Measurements from ENCODE around the gene SNAP25.

The SNAP25 gene

DNA sequence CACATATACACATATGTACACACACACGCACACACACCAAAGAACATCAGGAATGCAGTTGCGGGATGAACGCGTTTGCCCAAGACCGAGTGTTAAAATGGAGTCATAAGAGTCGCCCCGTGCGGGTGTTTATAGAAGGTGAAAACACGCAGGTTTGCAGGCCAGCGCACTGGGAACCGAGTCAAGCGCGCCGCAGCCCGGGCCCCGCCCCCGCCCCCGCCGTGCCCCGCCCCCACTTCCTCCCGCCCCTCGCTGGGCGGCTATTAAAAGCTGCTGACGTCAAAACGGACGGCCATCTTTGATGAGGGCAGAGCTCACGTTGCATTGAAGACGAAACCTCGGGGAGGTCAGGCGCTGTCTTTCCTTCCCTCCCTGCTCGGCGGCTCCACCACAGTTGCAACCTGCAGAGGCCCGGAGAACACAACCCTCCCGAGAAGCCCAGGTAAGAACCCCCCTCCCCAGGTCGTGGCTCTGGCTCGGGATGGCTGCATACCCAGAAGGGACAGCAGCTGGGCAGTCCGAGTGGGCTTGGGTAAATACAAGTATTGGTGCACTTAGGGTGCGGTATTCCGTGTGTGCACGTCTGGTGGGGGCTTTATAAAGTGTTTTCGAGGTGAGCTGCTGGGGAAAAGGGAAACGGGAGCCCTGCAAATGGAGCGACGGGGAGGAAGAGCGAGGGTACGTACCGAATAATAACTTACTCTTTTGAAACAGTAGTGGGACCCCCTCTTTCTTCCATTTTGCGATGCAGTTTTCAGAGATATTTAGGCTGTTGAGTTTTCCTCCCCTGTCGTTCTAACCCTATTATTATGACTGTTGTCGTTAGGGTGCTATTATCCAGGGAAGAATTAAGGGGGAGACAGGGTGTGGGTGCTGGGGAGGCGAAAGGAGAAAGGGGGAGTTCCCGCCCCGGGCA, at the start of gene SNAP25:
SNAP25 (plus strand) TSS at position 295 of the 916 bp plus-strand sequence. CDS start 56,662 bp downstream, outside the sequence.
- DNase-seq (ENCODE audit: low read depth) = peak; percentile 6

DNA sequence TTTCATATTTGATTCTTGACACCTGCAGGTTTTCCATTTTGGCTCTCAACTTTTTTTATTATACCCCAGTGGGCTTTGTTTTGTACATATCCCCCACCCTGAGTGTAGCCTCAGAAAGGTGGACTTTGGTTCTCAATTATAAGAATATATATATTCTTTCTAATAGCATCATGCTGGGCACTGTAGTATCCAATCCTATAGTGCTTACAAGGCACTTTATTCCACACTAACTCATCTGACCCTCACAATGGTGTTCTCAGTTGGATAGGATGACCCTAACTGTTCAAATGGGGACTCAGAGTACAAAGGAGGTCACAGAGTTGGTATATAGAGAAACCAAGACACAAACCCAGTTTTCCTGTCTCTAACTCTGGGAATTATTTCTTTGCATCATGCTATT, 48.9 kb upstream of the SNAP25 start:
- DNase-seq (ENCODE audit: low read depth) = no peak

GRCh38 chr20:10170261-10170660, 48.4 kb upstream of the SNAP25 start:
- no peak for DNase-seq (ENCODE audit: low read depth)

GRCh38 chr20:10171864-10172751, 46.5 kb upstream of the SNAP25 start:
- peak; percentile 6 for DNase-seq (ENCODE audit: low read depth)

DNA sequence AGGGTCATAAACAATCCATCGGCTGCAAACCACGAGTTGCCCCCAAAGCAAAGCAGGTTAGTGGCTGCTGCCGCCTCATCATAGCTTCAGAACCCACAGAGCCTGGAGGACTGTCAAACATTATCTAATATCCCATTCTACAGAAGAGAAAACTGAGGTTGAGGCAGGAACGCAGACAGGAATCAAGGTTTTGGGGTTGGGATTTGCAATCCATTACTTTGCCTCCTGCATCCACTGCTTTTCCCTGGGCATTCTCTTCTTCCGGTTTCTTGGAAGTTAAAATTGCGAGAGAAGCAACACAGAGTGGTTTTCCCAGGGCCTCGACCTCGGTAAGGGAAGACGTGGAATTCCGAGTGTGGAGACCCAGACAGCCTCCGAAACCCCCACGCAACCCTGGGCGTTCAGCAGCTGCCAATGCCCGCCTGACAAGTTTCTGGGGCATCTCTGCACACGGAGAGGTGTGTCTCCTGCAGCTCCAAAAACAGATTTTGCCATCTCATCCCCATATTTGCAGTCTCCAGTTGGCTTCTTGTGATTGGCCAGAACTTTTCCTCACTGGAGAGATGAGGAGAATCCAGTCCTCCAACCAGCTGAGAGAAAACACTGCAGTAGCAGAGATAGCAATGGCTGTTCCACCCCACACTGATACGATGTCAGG, 45.5 kb upstream of the SNAP25 start:
- DNase-seq (ENCODE audit: low read depth) = no peak

DNA sequence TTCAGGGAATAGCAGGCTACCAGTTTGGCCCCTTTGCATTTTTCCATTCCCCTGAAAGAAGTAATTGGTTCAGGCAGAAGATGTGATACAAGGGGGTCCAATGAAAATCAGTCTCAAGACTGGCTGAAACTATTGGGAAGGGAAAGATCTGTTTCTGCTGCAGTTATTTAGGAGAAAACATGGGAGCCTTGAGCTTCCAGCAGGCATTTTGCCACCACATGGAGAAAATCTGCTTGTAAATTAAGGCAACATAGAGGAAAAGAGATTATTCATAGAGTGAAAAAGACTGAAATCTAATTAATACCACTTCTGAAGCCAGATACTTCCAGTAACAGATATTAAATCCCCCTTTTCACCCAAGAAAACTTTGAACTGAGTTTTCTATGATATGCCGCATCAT, 44.2 kb upstream of the SNAP25 start:
- no peak for DNase-seq (ENCODE audit: low read depth)

- DNase-seq (ENCODE audit: low read depth) = no peak
Observed at GRCh38 chr20:10177326-10177725, 41.3 kb upstream of the SNAP25 start.

DNA sequence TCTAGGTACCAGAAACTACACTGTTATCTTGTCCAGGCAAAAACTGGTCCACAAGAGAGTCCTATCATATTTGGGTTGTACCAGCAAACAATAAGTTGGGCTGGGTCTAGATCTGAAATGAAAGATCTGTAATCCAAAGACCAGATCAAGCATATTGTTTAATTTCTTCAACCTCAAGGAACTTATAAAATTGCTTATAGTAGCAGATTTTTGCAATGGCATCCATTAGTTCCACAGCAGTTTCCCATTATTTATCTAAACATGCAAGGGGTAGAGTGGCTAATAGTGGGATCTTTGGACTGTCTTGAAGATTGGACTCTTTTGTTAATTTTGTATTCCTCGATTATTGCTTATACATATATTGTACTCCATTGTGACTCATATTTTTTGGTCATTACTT, 40.5 kb upstream of the SNAP25 start:
- DNase-seq (ENCODE audit: low read depth) = no peak

DNA sequence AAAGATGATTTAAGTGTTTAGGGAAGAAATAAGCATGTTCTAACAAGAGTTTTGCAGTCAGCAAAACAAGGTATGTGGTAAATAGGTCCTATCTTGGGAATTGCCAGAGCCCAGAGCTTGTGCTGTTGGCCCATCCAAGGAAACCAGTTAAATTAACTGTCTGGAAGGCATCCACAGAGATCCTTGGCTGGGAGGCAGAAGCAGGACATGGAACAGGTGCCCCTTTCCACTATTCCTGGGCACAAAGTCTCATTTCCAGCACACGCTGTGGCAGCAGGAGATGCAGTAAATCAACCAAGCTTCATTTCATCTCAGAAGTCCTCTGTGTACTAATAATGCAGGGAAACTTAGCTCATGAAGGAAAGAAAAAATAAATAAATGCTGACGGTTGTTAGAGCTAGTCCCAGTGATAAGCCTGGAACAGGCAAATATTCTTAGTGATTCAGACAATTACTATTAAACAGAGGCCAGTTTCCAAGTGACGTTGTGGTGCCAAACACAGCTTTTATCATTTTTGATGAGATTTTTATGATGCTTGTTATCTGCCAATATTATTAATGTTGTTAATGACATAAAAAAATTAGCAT, 39.8 kb upstream of the SNAP25 start:
- no peak for DNase-seq (ENCODE audit: low read depth)

DNA sequence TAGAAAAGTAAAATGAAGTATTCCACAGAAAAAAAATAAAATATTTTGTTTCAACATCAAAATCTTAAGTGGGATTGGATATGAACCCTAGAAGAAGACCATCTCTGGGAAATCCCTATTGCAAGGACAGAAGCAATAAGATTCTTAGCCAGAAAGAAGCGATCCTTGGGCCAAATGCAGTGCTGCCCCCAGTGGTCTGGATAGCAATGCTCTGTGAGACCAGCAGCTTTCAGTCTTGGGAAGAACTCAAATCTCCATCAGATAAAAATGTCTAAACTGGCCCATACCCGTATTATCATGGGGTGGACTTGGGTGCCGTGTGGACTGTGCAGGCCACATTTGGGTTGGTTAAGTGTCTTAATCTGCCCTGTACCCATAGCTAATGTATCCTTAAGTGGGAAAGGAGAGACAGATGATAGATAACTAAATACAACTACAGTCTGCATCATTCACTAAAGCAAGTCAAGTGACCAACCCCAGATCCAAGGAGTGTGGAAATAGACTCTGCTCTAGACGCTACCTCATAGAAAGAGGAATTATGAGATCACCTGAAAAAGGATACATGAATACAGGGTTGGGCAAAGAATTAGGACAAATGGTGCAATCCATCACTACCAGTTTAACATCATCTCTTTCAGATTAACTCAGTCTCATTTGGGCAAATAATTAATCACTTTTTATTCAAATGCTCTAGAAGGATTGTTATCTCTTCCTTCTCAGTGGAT, 38.9 kb upstream of the SNAP25 start:
- DNase-seq (ENCODE audit: low read depth) = no peak

DNA sequence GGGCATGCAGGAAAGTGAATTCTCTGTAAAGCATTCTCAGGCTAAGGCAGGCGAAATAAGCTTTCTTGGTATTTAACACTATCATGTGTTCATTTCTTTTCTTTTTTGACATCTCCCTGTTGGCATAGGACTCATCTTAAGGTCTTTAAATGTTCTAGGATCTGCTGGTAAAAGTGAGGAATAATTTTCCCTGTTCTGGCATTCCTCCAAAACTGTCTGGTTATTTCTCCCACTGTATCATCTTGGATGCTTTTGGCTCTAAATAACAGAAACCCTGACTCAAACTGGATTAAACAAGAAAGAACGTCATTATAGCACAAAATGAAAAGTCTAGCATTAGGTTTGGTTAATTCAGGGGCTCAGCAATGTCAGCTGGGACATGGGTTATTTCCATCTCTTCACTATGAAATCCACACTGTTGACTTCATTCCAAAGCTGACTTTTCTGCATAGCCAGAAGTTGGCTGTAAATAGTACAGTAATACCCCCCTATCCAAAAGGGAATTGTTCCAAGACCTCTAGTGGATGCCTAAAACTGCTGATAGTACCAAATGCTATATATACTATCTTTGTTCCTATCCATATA, 37.9 kb upstream of the SNAP25 start:
- DNase-seq (ENCODE audit: low read depth) = no peak

DNA sequence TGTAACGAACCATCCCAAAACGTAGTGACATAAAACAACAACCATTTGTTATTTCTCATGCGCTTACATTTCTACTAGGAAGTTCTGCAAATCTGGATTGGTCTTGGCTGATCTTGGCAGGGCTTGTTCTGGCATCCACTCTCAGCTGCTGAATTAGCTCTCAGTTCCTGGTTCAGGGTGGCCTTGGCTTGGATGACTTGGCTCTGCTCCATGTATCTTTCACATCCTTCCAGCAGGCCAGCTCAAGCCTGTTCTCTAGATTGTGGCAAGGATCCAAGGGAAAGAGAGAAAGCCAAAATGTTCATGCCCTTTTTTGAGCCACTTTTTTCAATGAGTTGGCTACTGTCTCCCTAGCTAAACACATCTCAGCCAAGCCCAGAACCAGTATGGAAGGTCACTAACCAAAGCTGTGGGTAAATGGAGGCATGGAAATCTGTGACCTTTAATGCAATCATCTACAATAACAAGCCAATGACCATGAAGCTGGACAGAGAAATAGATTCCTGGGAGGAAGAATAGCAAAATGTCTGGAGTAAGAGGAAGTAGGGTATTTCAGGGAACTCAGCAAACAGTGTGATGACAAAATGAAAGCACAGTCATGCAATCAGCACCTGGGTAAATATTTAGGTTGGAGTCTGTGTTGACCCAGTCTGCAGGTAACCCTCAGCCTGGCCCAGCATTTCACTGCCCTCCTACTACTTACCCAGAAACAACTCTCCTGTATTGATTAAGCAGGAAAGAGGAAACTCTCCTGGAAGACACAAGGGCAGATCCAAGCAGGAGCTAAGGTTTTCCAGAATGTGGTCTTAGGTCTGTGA, 32.7 kb upstream of the SNAP25 start:
- DNase-seq (ENCODE audit: low read depth) = no peak

DNA sequence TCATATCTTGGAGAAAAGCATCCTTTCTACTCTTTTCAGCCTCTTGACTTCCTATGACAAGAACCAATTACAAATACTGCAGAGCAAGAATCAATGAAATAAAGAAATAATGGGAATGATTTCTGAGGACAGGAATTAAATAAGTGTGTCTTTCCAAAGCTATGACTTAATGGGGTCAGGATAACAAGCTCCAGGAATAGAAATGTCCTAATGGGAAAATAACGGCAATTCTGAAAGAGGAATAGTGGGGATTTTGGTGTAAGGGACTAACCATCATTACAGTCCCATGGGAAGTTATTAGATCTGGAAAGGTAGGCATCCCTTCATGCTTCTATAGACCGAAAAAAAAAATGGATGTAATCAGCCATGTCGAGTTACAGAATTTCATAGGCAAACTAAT, 28.2 kb upstream of the SNAP25 start:
- DNase-seq (ENCODE audit: low read depth) = no peak

- no peak for DNase-seq (ENCODE audit: low read depth)
Observed at GRCh38 chr20:10192171-10192570, 26.5 kb upstream of the SNAP25 start.

DNA sequence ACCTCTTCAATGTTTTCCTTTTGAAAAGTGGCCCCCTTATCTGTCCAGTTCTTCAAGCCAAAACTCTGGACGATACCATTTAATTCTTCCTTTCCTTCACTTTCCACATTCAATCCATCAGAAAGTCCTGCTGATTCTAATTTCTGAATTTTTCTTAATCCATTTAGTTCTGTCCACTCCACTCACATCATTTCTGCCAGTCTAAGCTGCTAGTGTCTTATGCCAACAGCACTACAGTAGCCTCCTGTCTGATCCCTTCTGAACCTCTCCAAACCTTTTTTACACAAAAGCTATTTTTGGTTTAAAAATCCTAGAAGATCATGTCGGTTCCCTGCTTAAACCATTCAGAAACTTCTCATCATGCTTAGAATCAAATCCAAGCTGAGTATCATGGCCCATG, 24.5 kb upstream of the SNAP25 start:
- no peak for DNase-seq (ENCODE audit: low read depth)

GRCh38 chr20:10200330-10200729, 18.3 kb upstream of the SNAP25 start:
- DNase-seq (ENCODE audit: low read depth) = no peak

DNA sequence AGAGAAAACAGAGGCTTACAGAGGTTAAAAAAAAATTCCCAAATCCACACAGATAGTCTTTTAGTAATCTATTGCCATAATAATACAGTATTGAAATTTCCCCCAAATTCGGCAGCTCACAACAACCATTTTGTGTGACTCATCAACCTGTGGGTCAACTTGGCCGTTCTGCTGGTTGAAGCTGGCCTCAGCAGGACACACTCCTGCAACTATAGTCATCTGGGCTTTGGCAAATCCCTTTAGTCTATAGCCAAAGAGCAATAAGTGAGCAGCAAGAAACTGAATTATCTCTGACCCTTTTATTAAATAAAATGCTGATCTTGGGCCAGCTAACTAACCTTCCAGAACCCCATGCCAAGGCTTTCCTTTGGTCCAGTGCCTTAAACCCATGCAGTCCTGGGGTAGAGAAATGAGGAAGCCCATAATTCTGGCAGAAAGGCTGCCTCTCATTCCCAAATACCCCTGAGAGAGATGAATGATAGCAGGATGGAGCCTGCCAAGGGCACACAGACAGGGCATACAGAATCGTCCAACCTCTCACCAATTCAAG, 17.2 kb upstream of the SNAP25 start:
- DNase-seq (ENCODE audit: low read depth) = no peak

DNA sequence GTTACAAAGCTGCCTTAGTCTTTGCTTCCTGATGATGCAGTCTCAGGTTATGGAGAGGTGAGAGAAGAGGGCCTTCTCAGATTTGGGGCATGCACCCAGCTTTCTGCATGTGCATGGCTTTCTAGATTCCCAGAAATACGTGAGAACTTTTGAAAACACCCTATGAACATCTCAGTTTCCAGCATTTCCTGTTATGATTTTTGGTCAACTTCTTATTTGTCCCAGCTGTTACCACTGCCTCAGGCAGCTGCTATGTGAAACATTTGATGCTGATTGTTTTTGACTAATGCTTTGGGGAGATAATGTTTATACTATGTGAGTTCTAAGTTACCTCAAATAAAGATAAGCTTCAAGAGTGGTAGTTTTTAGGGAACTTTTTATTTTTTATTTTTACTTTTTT, 9.5 kb upstream of the SNAP25 start:
- DNase-seq (ENCODE audit: low read depth) = no peak

- DNase-seq (ENCODE audit: low read depth) = no peak
Observed at GRCh38 chr20:10213526-10213925, 5.1 kb upstream of the SNAP25 start.

Data from activated T-cell treated with anti-CD3 and anti-CD28 coated beads for 24 hours (primary cell).